Transverse colon (tissue), 4 donors: ENCODE data around the gene ICAM4.

Source experiments
- EP300 ChIP-seq: sonication (generic); formaldehyde crosslinking; IDR thresholded peaks from one replicate; pipeline ENCODE4 v1.6.1; 2017; ENCODE audit warnings: antibody characterized with exemption, low read depth
- POLR2A ChIP-seq: fragments of 450-650 bp; IDR thresholded peaks from one replicate; pipeline ENCODE4 v1.6.1; 2016; ENCODE audit warnings: antibody characterized with exemption, mild to moderate bottlenecking, moderate library complexity
- POLR2AphosphoS5 ChIP-seq, 3 donors: sonication (generic); formaldehyde crosslinking; IDR thresholded peaks; one replicate each; pipeline ENCODE4 v1.6.1; 2016; ENCODE audit warnings: antibody characterized with exemption in 3 of 3
- TF ChIP-seq, protein P1 (sequence below), 5 experiments: fragments of 200-600 bp in 3 of 5; fragments of 450-650 bp in 2 of 5; sonication (generic) in 3 of 5; IDR thresholded peaks; 1 replicate in 2 of 5; 2 replicates in 3 of 5; pipeline ENCODE4 v1.5.1; 2016 to 2017; ENCODE audit warnings: antibody characterized with exemption in 5 of 5, inconsistent platforms in 3 of 5, mild to moderate bottlenecking in 2 of 5, moderate library complexity in 1 of 5

DNA sequence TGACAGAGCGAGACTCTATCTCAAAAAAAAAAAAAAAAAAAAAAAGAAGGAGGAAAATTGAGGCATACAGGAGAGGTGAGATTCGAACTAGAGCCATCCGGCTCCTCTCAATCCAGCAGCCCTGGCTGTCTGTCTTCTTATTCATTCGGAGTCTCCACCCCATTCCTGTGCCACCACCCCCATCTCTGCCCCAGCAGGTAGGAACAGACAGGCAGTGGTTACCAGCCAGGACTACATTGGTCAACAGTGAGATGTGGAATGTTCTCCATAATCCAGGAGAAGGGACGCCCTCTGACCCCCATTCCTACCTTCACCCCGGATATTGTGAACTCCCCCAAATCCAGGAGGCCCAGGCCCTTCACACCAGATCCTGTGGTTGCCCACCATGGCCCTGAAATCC lies 49.1 kb upstream of the ICAM4 start:
- TF ChIP-seq, protein P1, sequence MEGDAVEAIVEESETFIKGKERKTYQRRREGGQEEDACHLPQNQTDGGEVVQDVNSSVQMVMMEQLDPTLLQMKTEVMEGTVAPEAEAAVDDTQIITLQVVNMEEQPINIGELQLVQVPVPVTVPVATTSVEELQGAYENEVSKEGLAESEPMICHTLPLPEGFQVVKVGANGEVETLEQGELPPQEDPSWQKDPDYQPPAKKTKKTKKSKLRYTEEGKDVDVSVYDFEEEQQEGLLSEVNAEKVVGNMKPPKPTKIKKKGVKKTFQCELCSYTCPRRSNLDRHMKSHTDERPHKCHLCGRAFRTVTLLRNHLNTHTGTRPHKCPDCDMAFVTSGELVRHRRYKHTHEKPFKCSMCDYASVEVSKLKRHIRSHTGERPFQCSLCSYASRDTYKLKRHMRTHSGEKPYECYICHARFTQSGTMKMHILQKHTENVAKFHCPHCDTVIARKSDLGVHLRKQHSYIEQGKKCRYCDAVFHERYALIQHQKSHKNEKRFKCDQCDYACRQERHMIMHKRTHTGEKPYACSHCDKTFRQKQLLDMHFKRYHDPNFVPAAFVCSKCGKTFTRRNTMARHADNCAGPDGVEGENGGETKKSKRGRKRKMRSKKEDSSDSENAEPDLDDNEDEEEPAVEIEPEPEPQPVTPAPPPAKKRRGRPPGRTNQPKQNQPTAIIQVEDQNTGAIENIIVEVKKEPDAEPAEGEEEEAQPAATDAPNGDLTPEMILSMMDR (IDR thresholded peaks at IDR 0.05) = no peak
- TF ChIP-seq EP300 = no peak
- no peak for TF ChIP-seq POLR2A
- no peak for TF ChIP-seq POLR2AphosphoS5 (IDR thresholded peaks at IDR 0.05)
